GM23338 (cell line): Measurements from ENCODE around the gene TSEN2.

ENCODE experiments used
- CREB1 ChIP-seq: fragments of 250-450 bp; sonication (Bioruptor Pico); IDR thresholded peaks from 2 replicates; pipeline ENCODE4 v1.5.0; 2020; ENCODE audit warnings: low read depth, mild to moderate bottlenecking, moderate library complexity
- CTCF ChIP-seq, 2 experiments: fragments of 200-600 bp in 1 of 2; sonication (generic) in 1 of 2; conservative IDR thresholded peaks; 2 replicates each; pipeline versions ENCODE4 v1.5.1 to v1.6.1; 2016 to 2017; ENCODE audit warnings: antibody characterized with exemption in 2 of 2, low read depth in 2 of 2, mild to moderate bottlenecking in 2 of 2, moderate library complexity in 1 of 2
- EZH2 ChIP-seq: fragments of 200-600 bp; sonication (generic); IDR thresholded peaks from one replicate; pipeline ENCODE4 v1.8.0; 2017; ENCODE audit warnings: antibody characterized with exemption, mild to moderate bottlenecking, low read depth; ENCODE audit not compliant: unreplicated experiment
- EZH2phosphoT487 ChIP-seq: fragments of 200-600 bp; sonication (generic); IDR thresholded peaks from one replicate; pipeline ENCODE4 v1.8.1; 2018; ENCODE audit warnings: antibody characterized with exemption; ENCODE audit not compliant: unreplicated experiment
- JUNB ChIP-seq: IDR thresholded peaks from one replicate; pipeline ENCODE4 v1.6.1; 2016; ENCODE audit warnings: antibody characterized with exemption; ENCODE audit not compliant: unreplicated experiment
- POLR2AphosphoS5 ChIP-seq: IDR thresholded peaks from 2 replicates; pipeline ENCODE4 v1.6.1; 2016; ENCODE audit warnings: antibody characterized with exemption, low read depth
- REST ChIP-seq: IDR thresholded peaks from one replicate; pipeline ENCODE4 v1.6.1; 2018; ENCODE audit warnings: antibody characterized with exemption; ENCODE audit not compliant: unreplicated experiment

GRCh38 chr3:12470680-12471079 lies 13.6 kb upstream of the TSEN2 start:
- no peak for TF ChIP-seq CTCF (conservative IDR thresholded peaks at IDR 0.05; ENCODE audit: low read depth in 2 of 2)
- no peak for TF ChIP-seq JUNB
- no peak for TF ChIP-seq EZH2
- no peak for TF ChIP-seq POLR2AphosphoS5
- TF ChIP-seq EZH2phosphoT487 = no peak
- no peak for TF ChIP-seq REST
- TF ChIP-seq CREB1 (CRISPR knock-in tag) = no peak
